WTC11 (cell line): ENCODE measurements around the gene SLC25A11. TPM values are rescaled to one million over a fixed set of nuclear protein-coding genes. Genes with fewer than 3 reads are reported as not detected.
A peak's percentile ranks its signal among the peaks of the same experiment; 100 is the strongest.

ENCODE experiments used
- ATAC-seq: fragments of 200-7000 bp; cut with Tn5 transposase; 2 replicates; pipeline ENCODE4 v1.10.0; 2021; ENCODE audit warnings: mild to moderate bottlenecking, moderate library complexity
- CTCF ChIA-PET: fragments of 300-600 bp; sonication (Branson Sonifier 250); formaldehyde crosslinking; loops from one replicate; lab custom pipeline; 2021; ENCODE audit warnings: antibody characterized with exemption; lab: Charles Lee
- POLR2A ChIA-PET: fragments of 350-600 bp; sonication (Branson Sonifier 250); formaldehyde crosslinking; loops from one replicate; lab custom pipeline; 2021; ENCODE audit warnings: antibody characterized with exemption; lab: Charles Lee
- DNase-seq: peaks from one replicate; pipeline ENCODE4 v3.0.0; 2021; ENCODE audit warnings: low spot score
- H3K27ac Mint-ChIP-seq: 2 replicates; pipeline ENCODE4 v1.8.0; 2021; ENCODE audit warnings: mixed read lengths
- H3K27me3 Mint-ChIP-seq: 2 replicates; pipeline ENCODE4 v1.8.0; 2021; ENCODE audit warnings: low read depth, mild to moderate bottlenecking, moderate library complexity, mixed read lengths
- H3K36me3 Mint-ChIP-seq: 2 replicates; pipeline ENCODE4 v1.8.0; 2021; ENCODE audit warnings: mixed read lengths
- H3K4me1 Mint-ChIP-seq: 2 replicates; pipeline ENCODE4 v1.8.0; 2022; ENCODE audit warnings: mixed read lengths
- H3K4me3 Mint-ChIP-seq: 2 replicates; pipeline ENCODE4 v1.8.0; 2021; ENCODE audit warnings: mild to moderate bottlenecking, moderate library complexity, mixed read lengths
- H3K9me3 Mint-ChIP-seq: 2 replicates; pipeline ENCODE4 v1.8.0; 2021; ENCODE audit warnings: mixed read lengths
- E2F4 ChIP-seq: sonication (generic); formaldehyde crosslinking; IDR thresholded peaks from 2 replicates; pipeline ENCODE4 v1.8.1; 2022; ENCODE audit warnings: low read depth, mild to moderate bottlenecking, moderate library complexity, missing genetic modification reagents, borderline replicate concordance
- ELF4 ChIP-seq: sonication (generic); formaldehyde crosslinking; IDR thresholded peaks from 2 replicates; pipeline ENCODE4 v1.8.1; 2022; ENCODE audit warnings: low read depth, mild to moderate bottlenecking, moderate library complexity, missing genetic modification reagents
- ETV6 ChIP-seq: sonication (generic); formaldehyde crosslinking; IDR thresholded peaks from 2 replicates; pipeline ENCODE4 v1.8.1; 2022; ENCODE audit warnings: mild to moderate bottlenecking, missing genetic modification reagents
- FOXJ3 ChIP-seq: sonication (generic); formaldehyde crosslinking; IDR thresholded peaks from 2 replicates; pipeline ENCODE4 v1.9.0; 2021; ENCODE audit warnings: missing genetic modification reagents, mild to moderate bottlenecking, borderline replicate concordance
- GABPB1 ChIP-seq: sonication (generic); formaldehyde crosslinking; IDR thresholded peaks from 2 replicates; pipeline ENCODE4 v1.8.1; 2023; ENCODE audit warnings: mild to moderate bottlenecking, missing genetic modification reagents
- MXD4 ChIP-seq: fragments of 250-450 bp; sonication (Bioruptor Pico); IDR thresholded peaks from 2 replicates; pipeline ENCODE4 v1.8.0; 2021; ENCODE audit warnings: mild to moderate bottlenecking, moderate library complexity, borderline replicate concordance
- MYBL2 ChIP-seq: sonication (generic); formaldehyde crosslinking; IDR thresholded peaks from 2 replicates; pipeline ENCODE4 v1.8.1; 2023; ENCODE audit warnings: mild to moderate bottlenecking, moderate library complexity, missing genetic modification reagents
- NR1H2 ChIP-seq: sonication (generic); formaldehyde crosslinking; IDR thresholded peaks from 2 replicates; pipeline ENCODE4 v1.9.0; 2021; ENCODE audit warnings: mild to moderate bottlenecking, moderate library complexity, missing genetic modification reagents
- NR2C2 ChIP-seq: sonication (generic); formaldehyde crosslinking; IDR thresholded peaks from 2 replicates; pipeline ENCODE4 v1.8.0; 2022; ENCODE audit warnings: mild to moderate bottlenecking, missing genetic modification reagents
- PREB ChIP-seq: sonication (generic); formaldehyde crosslinking; IDR thresholded peaks from 2 replicates; pipeline ENCODE4 v1.8.1; 2022; ENCODE audit warnings: mild to moderate bottlenecking, missing genetic modification reagents, moderate library complexity, borderline replicate concordance
- TCF7 ChIP-seq: sonication (generic); formaldehyde crosslinking; IDR thresholded peaks from 2 replicates; pipeline ENCODE4 v1.8.0; 2022; ENCODE audit warnings: mild to moderate bottlenecking, low read depth, missing genetic modification reagents, moderate library complexity
- ZNF416 ChIP-seq: fragments of 250-450 bp; sonication (Bioruptor Pico); IDR thresholded peaks from 2 replicates; pipeline ENCODE4 v1.9.0; 2021; ENCODE audit warnings: mild to moderate bottlenecking, inconsistent platforms
- ZNF671 ChIP-seq: fragments of 250-450 bp; sonication (Bioruptor Pico); IDR thresholded peaks from 2 replicates; pipeline ENCODE4 v1.8.0; 2021; ENCODE audit warnings: mild to moderate bottlenecking
- total RNA-seq: library from RNA; stranded (reverse); gene quantifications from 3 replicates; pipeline ENCODE4 v1.2.3, GENCODE V29; 2021
- TF ChIP-seq, protein P1 (sequence below): sonication (generic); formaldehyde crosslinking; IDR thresholded peaks from 2 replicates; pipeline ENCODE4 v1.8.1; 2023; ENCODE audit warnings: mild to moderate bottlenecking, missing genetic modification reagents
- TF ChIP-seq, protein P2 (sequence below): sonication (generic); formaldehyde crosslinking; conservative IDR thresholded peaks from 2 replicates; pipeline ENCODE4 v1.8.1; 2022; ENCODE audit warnings: mild to moderate bottlenecking, missing genetic modification reagents
- TF ChIP-seq, protein P3 (sequence below): sonication (generic); formaldehyde crosslinking; IDR thresholded peaks from 2 replicates; pipeline ENCODE4 v1.8.1; 2023; ENCODE audit warnings: mild to moderate bottlenecking, moderate library complexity, missing genetic modification reagents
- TF ChIP-seq, protein P4 (sequence below): sonication (generic); formaldehyde crosslinking; IDR thresholded peaks from 2 replicates; pipeline ENCODE4 v1.8.0; 2023; ENCODE audit warnings: mild to moderate bottlenecking, missing genetic modification reagents

Gene SLC25A11
- total RNA-seq, 1 experiment from 2014 or later, result 73.7 TPM

- TF ChIP-seq ZNF671 (CRISPR knock-in tag), result no peak
- TF ChIP-seq E2F4 (CRISPR knock-in tag), result no peak
- TF ChIP-seq NR1H2 (CRISPR knock-in tag), result no peak
Measured at GRCh38 chr17:4937553-4937952, 2.3 kb downstream of the SLC25A11 start (continued).

GRCh38 chr17:4936436-4936835 is 3.4 kb downstream of the SLC25A11 start:
- H3K9me3 Mint-ChIP-seq, result no peaks in the 10 kb centered on the region
- H3K36me3 Mint-ChIP-seq, result peaks cover 21% of the 10 kb centered on the region
- H3K27me3 Mint-ChIP-seq, result no peaks in the 10 kb centered on the region
- CTCF ChIA-PET, result interaction anchor here (0.9 kb wide), 1 partner anchor 14 kb away, joined by 3 read pairs; the partner anchor contains the start of gene ENO3
- DNase-seq (no peak), ATAC-seq (no peak)
- H3K27ac Mint-ChIP-seq, result peak overlapping the region; percentile 81; the same call in 1 of the 2 replicates
- TF ChIP-seq ZNF416 (CRISPR knock-in tag) (no peak), NR2C2 (no peak), TCF7 (CRISPR knock-in tag) (no peak), FOXJ3 (no peak), PREB (CRISPR knock-in tag) (no peak), MYBL2 (CRISPR knock-in tag) (no peak), ETV6 (CRISPR knock-in tag) (no peak), MXD4 (no peak), ZNF671 (CRISPR knock-in tag) (no peak), ELF4 (CRISPR knock-in tag) (no peak)
- TF ChIP-seq, protein P1, sequence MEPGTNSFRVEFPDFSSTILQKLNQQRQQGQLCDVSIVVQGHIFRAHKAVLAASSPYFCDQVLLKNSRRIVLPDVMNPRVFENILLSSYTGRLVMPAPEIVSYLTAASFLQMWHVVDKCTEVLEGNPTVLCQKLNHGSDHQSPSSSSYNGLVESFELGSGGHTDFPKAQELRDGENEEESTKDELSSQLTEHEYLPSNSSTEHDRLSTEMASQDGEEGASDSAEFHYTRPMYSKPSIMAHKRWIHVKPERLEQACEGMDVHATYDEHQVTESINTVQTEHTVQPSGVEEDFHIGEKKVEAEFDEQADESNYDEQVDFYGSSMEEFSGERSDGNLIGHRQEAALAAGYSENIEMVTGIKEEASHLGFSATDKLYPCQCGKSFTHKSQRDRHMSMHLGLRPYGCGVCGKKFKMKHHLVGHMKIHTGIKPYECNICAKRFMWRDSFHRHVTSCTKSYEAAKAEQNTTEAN (CRISPR knock-in tag), result no peak
- POLR2A ChIA-PET, result no interaction called here
- H3K4me3 Mint-ChIP-seq, result no peak overlapping the region
- peaks cover 25% of the 10 kb centered on the region for H3K4me1 Mint-ChIP-seq

- Mint-ChIP-seq H3K27me3 (no peaks in the 10 kb centered on the region), H3K4me1 (peaks cover 18% of the 10 kb centered on the region), H3K9me3 (no peaks in the 10 kb centered on the region), H3K27ac (no peak overlapping the region), H3K36me3 (peaks cover 23% of the 10 kb centered on the region), H3K4me3 (no peak overlapping the region)
- no peak for DNase-seq
- TF ChIP-seq, protein P2, sequence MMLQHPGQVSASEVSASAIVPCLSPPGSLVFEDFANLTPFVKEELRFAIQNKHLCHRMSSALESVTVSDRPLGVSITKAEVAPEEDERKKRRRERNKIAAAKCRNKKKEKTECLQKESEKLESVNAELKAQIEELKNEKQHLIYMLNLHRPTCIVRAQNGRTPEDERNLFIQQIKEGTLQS (CRISPR knock-in tag), result no peak
- ATAC-seq, result no peak
- ChIA-PET POLR2A (no interaction called here), CTCF (interaction anchor here (0.6 kb wide), 2 partner anchors 12 to 27 kb away, joined by 3 to 4 read pairs; no protein-coding TSS in a partner anchor)
Measured at GRCh38 chr17:4935650-4936049, 4.2 kb downstream of the SLC25A11 start.

DNA sequence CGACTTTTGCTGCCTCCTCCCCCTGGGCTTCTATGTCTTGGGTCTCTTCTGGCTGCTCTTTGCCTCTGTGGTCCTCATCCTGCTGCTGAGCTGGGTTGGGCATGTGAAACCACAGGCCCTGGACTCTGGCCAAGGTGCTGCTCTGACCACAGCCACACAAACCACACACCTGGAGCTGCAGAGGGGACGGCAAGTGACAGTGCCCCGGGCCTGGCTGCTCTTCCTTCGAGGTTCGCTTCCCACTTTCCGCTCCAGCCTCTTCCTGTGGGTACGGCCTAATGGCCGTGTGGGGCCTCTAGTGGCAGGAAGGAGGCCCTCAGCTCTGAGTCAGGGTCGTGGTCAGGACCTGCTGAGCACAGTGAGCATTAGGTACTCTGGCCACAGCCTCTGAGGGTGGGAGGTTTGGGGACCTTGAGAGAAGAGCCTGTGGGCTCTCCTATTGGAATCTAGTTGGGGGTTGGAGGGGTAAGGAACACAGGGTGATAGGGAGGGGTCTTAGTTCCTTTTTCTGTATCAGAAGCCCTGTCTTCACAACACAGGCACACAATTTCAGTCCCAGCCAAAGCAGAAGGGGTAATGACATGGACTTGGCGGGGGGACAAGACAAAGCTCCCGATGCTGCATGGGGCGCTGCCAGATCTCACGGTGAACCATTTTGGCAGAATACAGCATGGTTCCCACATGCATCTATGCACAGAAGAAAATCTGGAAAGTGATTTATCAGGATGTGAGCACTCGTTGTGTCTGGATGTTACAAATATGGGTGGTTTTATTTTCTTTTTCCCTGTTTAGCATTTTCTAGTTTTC is 5.5 kb downstream of the SLC25A11 start:
- CTCF ChIA-PET, result interaction anchor here (0.5 to 3.3 kb wide), 10 partner anchors 10 to 128 kb away, joined by 3 to 39 read pairs (median 5); partner anchors contain the start of genes CAMTA2, CHRNE and SPAG7
- ATAC-seq (peak; percentile 81), DNase-seq (peak; percentile 50)
- no peaks in the 10 kb centered on the region for H3K9me3 Mint-ChIP-seq
- no peak overlapping the region for H3K4me3 Mint-ChIP-seq
- H3K27me3 Mint-ChIP-seq, result no peaks in the 10 kb centered on the region
- no peak overlapping the region; the same call in 1 of the 2 replicates for H3K27ac Mint-ChIP-seq
- POLR2A ChIA-PET, result no interaction called here
- TF ChIP-seq, protein P3, sequence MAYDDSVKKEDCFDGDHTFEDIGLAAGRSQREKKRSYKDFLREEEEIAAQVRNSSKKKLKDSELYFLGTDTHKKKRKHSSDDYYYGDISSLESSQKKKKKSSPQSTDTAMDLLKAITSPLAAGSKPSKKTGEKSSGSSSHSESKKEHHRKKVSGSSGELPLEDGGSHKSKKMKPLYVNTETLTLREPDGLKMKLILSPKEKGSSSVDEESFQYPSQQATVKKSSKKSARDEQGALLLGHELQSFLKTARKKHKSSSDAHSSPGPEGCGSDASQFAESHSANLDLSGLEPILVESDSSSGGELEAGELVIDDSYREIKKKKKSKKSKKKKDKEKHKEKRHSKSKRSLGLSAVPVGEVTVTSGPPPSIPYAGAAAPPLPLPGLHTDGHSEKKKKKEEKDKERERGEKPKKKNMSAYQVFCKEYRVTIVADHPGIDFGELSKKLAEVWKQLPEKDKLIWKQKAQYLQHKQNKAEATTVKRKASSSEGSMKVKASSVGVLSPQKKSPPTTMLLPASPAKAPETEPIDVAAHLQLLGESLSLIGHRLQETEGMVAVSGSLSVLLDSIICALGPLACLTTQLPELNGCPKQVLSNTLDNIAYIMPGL (CRISPR knock-in tag), result no peak
- TF ChIP-seq, protein P4, sequence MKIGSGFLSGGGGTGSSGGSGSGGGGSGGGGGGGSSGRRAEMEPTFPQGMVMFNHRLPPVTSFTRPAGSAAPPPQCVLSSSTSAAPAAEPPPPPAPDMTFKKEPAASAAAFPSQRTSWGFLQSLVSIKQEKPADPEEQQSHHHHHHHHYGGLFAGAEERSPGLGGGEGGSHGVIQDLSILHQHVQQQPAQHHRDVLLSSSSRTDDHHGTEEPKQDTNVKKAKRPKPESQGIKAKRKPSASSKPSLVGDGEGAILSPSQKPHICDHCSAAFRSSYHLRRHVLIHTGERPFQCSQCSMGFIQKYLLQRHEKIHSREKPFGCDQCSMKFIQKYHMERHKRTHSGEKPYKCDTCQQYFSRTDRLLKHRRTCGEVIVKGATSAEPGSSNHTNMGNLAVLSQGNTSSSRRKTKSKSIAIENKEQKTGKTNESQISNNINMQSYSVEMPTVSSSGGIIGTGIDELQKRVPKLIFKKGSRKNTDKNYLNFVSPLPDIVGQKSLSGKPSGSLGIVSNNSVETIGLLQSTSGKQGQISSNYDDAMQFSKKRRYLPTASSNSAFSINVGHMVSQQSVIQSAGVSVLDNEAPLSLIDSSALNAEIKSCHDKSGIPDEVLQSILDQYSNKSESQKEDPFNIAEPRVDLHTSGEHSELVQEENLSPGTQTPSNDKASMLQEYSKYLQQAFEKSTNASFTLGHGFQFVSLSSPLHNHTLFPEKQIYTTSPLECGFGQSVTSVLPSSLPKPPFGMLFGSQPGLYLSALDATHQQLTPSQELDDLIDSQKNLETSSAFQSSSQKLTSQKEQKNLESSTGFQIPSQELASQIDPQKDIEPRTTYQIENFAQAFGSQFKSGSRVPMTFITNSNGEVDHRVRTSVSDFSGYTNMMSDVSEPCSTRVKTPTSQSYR (CRISPR knock-in tag), result 0 out of 2 replicates have a peak, but pooled peaks have one; percentile 53
- TF ChIP-seq GABPB1 (CRISPR knock-in tag) (0 out of 2 replicates have a peak, but pooled peaks have one; percentile 16), MYBL2 (CRISPR knock-in tag) (no peak)
- H3K4me1 Mint-ChIP-seq, result peaks cover 18% of the 10 kb centered on the region
- peaks cover 23% of the 10 kb centered on the region for H3K36me3 Mint-ChIP-seq
